SH-SY5Y (cell line): ENCODE data around the gene OR7A5.

Experiments
- GATA2 ChIP-seq: IDR thresholded peaks from 2 replicates; pipeline ENCODE4 v1.6.1; 2011; ENCODE audit warnings: mild to moderate bottlenecking, low read depth, low read length
- GATA3 ChIP-seq: IDR thresholded peaks from 2 replicates; pipeline ENCODE4 v1.6.1; 2011; ENCODE audit warnings: low read depth, mild to moderate bottlenecking, low read length, moderate library complexity

DNA sequence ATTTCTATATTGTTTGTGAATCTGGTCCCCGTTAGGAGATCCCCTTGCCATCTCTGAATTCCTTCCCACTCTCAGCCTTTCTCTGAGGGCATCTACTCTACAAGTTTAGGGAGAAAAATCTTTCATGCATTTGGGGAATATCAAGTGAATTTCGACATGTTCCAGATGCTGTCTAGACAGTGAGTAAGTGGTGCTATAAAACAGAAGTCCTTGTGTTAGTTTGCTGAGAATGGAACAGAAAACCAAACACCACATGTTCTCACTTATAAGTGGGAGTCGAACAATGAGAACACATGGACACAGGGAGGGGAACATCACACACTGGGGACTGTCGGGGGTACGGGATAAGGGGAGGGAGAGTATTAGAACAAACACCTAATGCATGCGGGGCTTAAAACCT lies 8.6 kb upstream of the OR7A5 start:
- TF ChIP-seq GATA2 (no peak), GATA3 (no peak)
